Measurements from ENCODE around the gene C17orf50. TPM values are rescaled to one million over a fixed set of nuclear protein-coding genes. Genes with fewer than 3 reads are reported as not detected.
A peak's percentile ranks its signal among the peaks of the same experiment; 100 is the strongest.

Gene C17orf50
- total RNA-seq, 2 donors from 2014 or later: not detected

- Mint-ChIP-seq H3K4me1 (ENCODE audit: low read depth) (peaks cover 58% of the 10 kb centered on the region), H3K9me3 (no peaks in the 10 kb centered on the region), H3K4me3 (peak overlapping the region; percentile 87 to 88), H3K27me3 (ENCODE audit: low read depth) (no peaks in the 10 kb centered on the region), H3K36me3 (ENCODE audit: insufficient read depth in 2 of 2) (peaks cover 3 to 11% of the 10 kb centered on the region in 2 donors), H3K27ac (peak overlapping the region; percentile 94)
- no peak for DNase-seq
- no peak for ATAC-seq (replicated peaks in 1 of 2)
Observed at GRCh38 chr17:35807371-35808144, 46.9 kb downstream of the C17orf50 start.

- Mint-ChIP-seq H3K9me3 (no peaks in the 10 kb centered on the region), H3K36me3 (ENCODE audit: insufficient read depth in 2 of 2) (peaks cover 6 to 15% of the 10 kb centered on the region in 2 donors), H3K27ac (peak overlapping the region; percentile 94), H3K4me3 (peak overlapping the region; percentile 87 to 88), H3K27me3 (ENCODE audit: low read depth) (no peaks in the 10 kb centered on the region), H3K4me1 (ENCODE audit: low read depth) (peaks cover 58% of the 10 kb centered on the region)
- DNase-seq (peak in 1 of 2 donors; percentile 16), ATAC-seq (replicated peaks in 1 of 2) (no peak)
Observed at GRCh38 chr17:35808240-35808961, 47.7 kb downstream of the C17orf50 start.

GRCh38 chr17:35808962-35809854, 48.5 kb downstream of the C17orf50 start, which contains the start of gene TAF15:
TAF15 (plus strand) TSS chr17:35809484; CDS start chr17:35809570, 86 bp downstream.
- H3K9me3 Mint-ChIP-seq: no peaks in the 10 kb centered on the region
- H3K27me3 Mint-ChIP-seq (ENCODE audit: low read depth): no peaks in the 10 kb centered on the region
- H3K36me3 Mint-ChIP-seq (ENCODE audit: insufficient read depth in 2 of 2): peaks cover 6 to 20% of the 10 kb centered on the region in 2 donors
- DNase-seq (peak; percentile 96 to 98), ATAC-seq (replicated peaks in 1 of 2) (peak; percentile 93 to 95)
- H3K4me1 Mint-ChIP-seq (ENCODE audit: low read depth): peaks cover 63% of the 10 kb centered on the region
- peak within 1 kb of the TSS; percentile 87 to 88 for H3K4me3 Mint-ChIP-seq
- peak within 1 kb of the TSS; percentile 94 for H3K27ac Mint-ChIP-seq

GRCh38 chr17:35809855-35810461, 49.3 kb downstream of the C17orf50 start:
- peak overlapping the region; percentile 94 for H3K27ac Mint-ChIP-seq
- no peaks in the 10 kb centered on the region for H3K27me3 Mint-ChIP-seq (ENCODE audit: low read depth)
- DNase-seq (peak; percentile 44 to 53), ATAC-seq (replicated peaks in 1 of 2) (peak; percentile 1 to 2)
- peaks cover 65% of the 10 kb centered on the region for H3K4me1 Mint-ChIP-seq (ENCODE audit: low read depth)
- H3K9me3 Mint-ChIP-seq: no peaks in the 10 kb centered on the region
- peaks cover 6 to 20% of the 10 kb centered on the region in 2 donors for H3K36me3 Mint-ChIP-seq (ENCODE audit: insufficient read depth in 2 of 2)
- H3K4me3 Mint-ChIP-seq: peak overlapping the region; percentile 87 to 88

- Mint-ChIP-seq H3K27ac (peak overlapping the region; percentile 81), H3K36me3 (ENCODE audit: insufficient read depth in 2 of 2) (peaks cover 6 to 20% of the 10 kb centered on the region in 2 donors), H3K27me3 (ENCODE audit: low read depth) (no peaks in the 10 kb centered on the region), H3K4me3 (peak overlapping the region; percentile 54 to 58), H3K4me1 (ENCODE audit: low read depth) (peaks cover 78% of the 10 kb centered on the region), H3K9me3 (no peaks in the 10 kb centered on the region)
- ATAC-seq (replicated peaks in 1 of 2): no peak
- no peak for DNase-seq
Observed at GRCh38 chr17:35811759-35812158, 51.1 kb downstream of the C17orf50 start.

GRCh38 chr17:35812456-35812855, 51.8 kb downstream of the C17orf50 start:
- Mint-ChIP-seq H3K27ac (no peak overlapping the region), H3K4me1 (ENCODE audit: low read depth) (peaks cover 78% of the 10 kb centered on the region), H3K27me3 (ENCODE audit: low read depth) (no peaks in the 10 kb centered on the region), H3K36me3 (ENCODE audit: insufficient read depth in 2 of 2) (peaks cover 6 to 23% of the 10 kb centered on the region in 2 donors), H3K9me3 (no peaks in the 10 kb centered on the region), H3K4me3 (no peak overlapping the region)
- DNase-seq (no peak), ATAC-seq (replicated peaks in 1 of 2) (no peak)

Other genes starting within 250 kb of the C17orf50 start
- gene SLFN12L, start 223.2 kb upstream of the C17orf50 start, total RNA-seq: 10 to 100 TPM; 59.0 to 73.6 TPM
- not detected for gene SLFN14, start 200.1 kb upstream of the C17orf50 start, total RNA-seq
- 1 to 10 TPM; 7.2 to 7.3 TPM for gene PEX12, start 182.3 kb upstream of the C17orf50 start, total RNA-seq
- 100 to 1,000 TPM; 167 to 179 TPM for gene AP2B1, start 173.6 kb upstream of the C17orf50 start, total RNA-seq
- gene RASL10B, start 29.2 kb upstream of the C17orf50 start, total RNA-seq: 1 to 10 TPM in 1 of 2 donors, under 1 TPM in 1; 0.32 to 1.3 TPM
- gene GAS2L2, start 7.6 kb upstream of the C17orf50 start, total RNA-seq: under 1 TPM; 0.09 to 0.17 TPM
- gene MMP28, start 34.8 kb downstream of the C17orf50 start, total RNA-seq: under 1 TPM in 1 of 2 donors, not detected in 1; 0.96 TPM
- gene TAF15, start 48.6 kb downstream of the C17orf50 start, total RNA-seq: 100 to 1,000 TPM; 310 to 312 TPM
- 1 to 10 TPM in 1 of 2 donors, under 1 TPM in 1; 0.46 to 1.8 TPM for gene HEATR9, start 108.0 kb downstream of the C17orf50 start, total RNA-seq
- gene CCL5, start 119.5 kb downstream of the C17orf50 start, total RNA-seq: 100 to 1,000 TPM in 1 of 2 donors, 10 to 100 TPM in 1; 63.3 to 178 TPM
- 1 to 10 TPM; 7.6 to 8.4 TPM for gene RDM1, start 169.9 kb downstream of the C17orf50 start, total RNA-seq
- not detected for gene LYZL6, start 182.8 kb downstream of the C17orf50 start, total RNA-seq
- not detected for gene CCL16, start 220.6 kb downstream of the C17orf50 start, total RNA-seq
- gene CCL14, start 225.8 kb downstream of the C17orf50 start, total RNA-seq: not detected
- not detected for gene CCL15, start 240.7 kb downstream of the C17orf50 start, total RNA-seq

Data from activated T-cell treated with anti-CD3 and anti-CD28 coated beads, Interleukin-2, amount 50 U/mL, for 72 hours (primary cell).